Jurkat, Clone E6-1 (cell line): Measurements from ENCODE around the gene C19orf47. TPM values are rescaled to one million over a fixed set of nuclear protein-coding genes. Genes with fewer than 3 reads are reported as not detected.

Source experiments
- DNase-seq: peaks from one replicate; pipeline ENCODE4 v3.0.0-alpha.2; 2011; ENCODE audit warnings: low read depth, low spot score
- H3K4me3 ChIP-seq: 2 replicates; pipeline ENCODE4 v1.5.1; 2011; ENCODE audit warnings: mild to moderate bottlenecking, low read length, control low read depth, moderate library complexity
- polyA plus RNA-seq: library from polyadenylated mRNA; unstranded; fragments of >200 nt; gene quantifications from one replicate; pipeline ENCODE4 v1.2.1, GENCODE V29; 2012; ENCODE audit warnings: missing spikeins; ENCODE audit not compliant: insufficient read length, insufficient read depth

C19orf47 gene, protein sequence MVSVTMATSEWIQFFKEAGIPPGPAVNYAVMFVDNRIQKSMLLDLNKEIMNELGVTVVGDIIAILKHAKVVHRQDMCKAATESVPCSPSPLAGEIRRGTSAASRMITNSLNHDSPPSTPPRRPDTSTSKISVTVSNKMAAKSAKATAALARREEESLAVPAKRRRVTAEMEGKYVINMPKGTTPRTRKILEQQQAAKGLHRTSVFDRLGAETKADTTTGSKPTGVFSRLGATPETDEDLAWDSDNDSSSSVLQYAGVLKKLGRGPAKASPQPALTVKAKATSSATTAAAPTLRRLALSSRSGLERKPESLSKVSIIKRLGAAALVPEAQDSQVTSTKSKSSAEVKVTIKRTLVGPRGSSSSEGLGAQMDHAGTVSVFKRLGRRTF
- polyA plus RNA-seq: 43.0 TPM

GRCh38 chr19:40348125-40348913 is at the start of gene C19orf47, which contains the start of gene PLD3:
Gene C19orf47 (minus strand): TSS chr19:40348397. CDS start chr19:40341857, 6,540 bp downstream.
Gene PLD3 (plus strand): TSS chr19:40348695. CDS start chr19:40366484, 17,789 bp downstream.
- peak within 1 kb of the TSS; percentile 94 for H3K4me3 ChIP-seq
- peak; percentile 98 for DNase-seq

GRCh38 chr19:40397568-40397906 is 49.3 kb upstream of the C19orf47 start:
- H3K4me3 ChIP-seq: no peak overlapping the region
- no peak for DNase-seq

- no peak for DNase-seq
- H3K4me3 ChIP-seq: no peak overlapping the region
These were observed 48.8 kb upstream of the C19orf47 start for GRCh38 chr19:40396886-40397567.

DNA sequence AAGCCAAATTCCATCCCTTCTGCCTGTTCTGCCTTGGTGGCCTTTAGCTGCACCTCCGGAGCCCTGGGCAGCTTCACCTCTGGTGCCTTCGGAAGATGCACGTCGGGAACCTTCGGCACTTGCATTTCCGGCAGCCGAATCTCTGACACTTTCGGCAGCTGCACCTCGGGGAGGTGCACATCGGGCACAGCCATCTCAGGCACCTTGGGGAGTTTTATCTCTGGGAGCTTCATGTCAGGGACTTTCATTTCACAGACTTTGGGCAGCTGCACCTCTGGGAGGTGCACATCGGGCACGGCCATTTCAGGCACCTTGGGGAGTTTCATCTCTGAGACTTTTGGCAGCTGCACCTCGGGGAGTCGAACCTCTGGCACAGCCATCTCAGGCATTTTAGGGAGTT is 47.8 kb upstream of the C19orf47 start:
- DNase-seq: no peak

GRCh38 chr19:40394816-40395210 is 46.6 kb upstream of the C19orf47 start:
- no peak for DNase-seq
- H3K4me3 ChIP-seq: no peak overlapping the region

More for the DNA sequence above, 47.8 kb upstream of the C19orf47 start:
- no peak overlapping the region for H3K4me3 ChIP-seq

DNA sequence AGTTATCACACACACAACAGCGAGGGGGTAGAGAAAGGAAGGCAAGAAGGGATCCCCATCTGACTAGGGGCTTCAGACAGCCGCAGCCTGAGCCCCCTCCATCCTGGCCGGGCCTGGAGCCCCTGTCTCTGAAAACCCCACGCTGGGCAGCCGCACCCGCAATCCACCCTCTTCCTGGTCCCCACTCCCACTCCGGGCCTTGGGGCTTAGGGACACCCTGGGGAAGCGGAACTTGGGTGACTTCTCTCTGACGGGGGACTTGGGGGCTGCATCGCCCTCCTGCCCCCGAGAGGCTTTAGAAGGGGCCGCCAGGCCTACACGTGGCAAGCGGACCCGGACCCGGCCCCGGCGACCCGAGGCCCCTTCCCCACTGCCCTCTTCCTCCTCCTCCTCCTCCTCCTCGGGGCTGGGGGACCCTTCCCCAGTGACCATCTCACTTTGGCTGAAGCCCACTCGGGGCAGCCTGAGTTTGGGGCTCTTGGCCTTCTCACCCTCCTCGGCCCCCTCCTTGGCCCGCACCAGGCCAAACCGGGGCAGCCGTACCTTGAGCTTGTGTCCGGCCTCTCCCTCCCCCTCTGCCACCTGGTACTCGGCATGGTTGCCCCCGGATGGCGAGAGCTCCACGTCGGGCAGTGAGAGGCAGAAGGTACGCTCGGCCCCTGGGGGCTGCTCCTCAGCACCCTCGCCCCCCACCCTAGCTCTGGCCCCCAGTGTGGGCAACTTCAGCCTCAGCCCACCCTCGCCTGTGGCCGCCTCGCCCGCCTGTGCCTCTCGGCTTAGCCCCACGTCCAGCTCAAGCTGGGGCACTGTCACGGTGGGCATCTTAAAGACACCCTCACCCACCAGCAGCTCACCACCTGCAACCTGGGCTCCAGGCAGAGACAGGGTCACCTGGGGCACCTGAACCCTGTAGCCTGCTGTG is 46.0 kb upstream of the C19orf47 start:
- no peak for DNase-seq

DNA sequence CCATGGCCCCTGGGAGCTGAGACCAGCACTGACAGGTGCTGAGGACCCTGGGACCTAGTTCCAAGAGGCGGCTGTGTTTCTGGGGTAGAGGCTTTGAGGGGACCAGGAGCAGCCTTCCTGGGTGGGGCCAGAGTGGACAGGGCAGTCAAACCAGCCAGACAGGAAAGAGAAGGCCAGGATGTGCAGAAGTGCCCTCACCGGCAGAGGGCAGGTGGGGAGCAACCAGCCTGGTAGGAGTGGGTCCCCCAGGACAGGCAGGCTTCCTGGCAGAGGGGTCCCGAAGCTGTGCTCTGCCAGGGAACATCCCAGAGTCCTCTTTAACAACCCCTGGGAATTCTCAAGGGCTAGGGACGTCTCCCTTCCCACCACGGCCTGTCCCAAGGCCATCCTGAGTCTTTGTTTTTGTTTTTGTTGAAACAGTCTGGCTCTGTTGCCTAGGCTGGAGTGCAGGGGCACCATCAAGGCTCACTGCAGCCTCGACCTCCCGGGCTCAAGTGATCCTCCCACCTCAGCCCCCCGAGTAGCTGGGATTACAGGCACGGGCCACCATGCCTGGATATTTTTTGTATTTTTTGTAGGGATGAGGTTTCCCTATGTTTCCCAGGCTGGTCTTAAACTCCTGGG is 44.8 kb upstream of the C19orf47 start:
- no peak for DNase-seq
- no peak overlapping the region for H3K4me3 ChIP-seq

More for the DNA sequence above, 46.0 kb upstream of the C19orf47 start:
- H3K4me3 ChIP-seq: no peak overlapping the region

DNA sequence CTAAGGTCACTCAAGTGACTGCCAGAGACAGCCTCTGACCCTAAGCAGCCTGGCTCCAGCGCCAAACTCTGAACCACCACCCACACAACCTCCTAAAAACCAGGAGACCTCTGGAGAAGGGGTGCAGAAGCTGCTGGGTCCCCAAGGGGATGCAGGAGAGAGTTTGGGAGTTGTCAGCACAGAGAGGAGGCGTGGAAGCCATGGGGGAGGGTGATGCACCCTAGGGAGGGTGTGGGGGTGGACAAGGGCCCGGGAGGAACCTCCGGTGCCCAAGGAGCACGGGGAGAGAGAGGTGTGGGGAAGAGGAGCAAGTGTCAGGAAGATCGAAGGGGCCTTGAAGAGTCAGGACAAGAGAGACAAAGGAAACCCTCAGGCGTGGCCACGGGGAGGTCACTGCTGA is 43.9 kb upstream of the C19orf47 start:
- H3K4me3 ChIP-seq: no peak overlapping the region
- no peak for DNase-seq

DNA sequence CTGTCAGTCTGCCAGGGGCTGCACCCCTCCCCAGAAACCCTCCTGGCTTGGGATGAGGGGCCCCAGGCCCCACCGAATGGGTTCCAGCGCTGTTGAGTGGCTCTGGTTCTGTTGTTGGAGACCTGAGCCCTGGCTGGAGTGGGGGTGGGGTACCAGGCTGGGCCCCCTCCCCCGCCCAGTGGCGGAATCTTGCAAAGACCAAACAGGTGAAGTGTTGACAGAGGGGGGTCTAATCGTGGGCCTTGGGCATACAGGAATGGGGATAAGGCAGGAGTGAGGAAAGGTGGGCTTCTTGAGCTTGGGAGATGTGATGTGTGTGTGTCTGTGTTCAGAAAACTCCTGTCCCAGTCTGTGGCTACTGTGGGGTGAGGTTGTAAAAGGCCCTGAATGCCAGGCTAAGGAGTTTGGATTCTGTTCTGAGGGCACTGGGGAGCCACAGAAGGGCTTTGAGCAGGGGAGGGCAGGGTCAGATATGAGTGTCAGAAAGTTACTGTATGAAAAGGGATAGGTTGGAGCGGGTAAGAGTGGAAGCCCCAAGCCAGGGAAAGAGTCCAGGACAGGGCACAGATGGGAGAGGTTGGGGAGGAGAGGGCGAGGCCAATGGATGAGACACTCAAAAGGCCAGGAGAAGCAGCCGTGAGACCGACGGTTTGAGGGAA is 42.0 kb upstream of the C19orf47 start, which contains the start of gene HIPK4:
Gene HIPK4 (minus strand): TSS at position 98 of the 659 bp plus-strand sequence. CDS start 279 bp downstream, outside the sequence.
- DNase-seq: no peak

GRCh38 chr19:40389404-40390083 is 41.3 kb upstream of the C19orf47 start:
- DNase-seq: no peak
- H3K4me3 ChIP-seq: no peak overlapping the region

More for the DNA sequence above, 42.0 kb upstream of the C19orf47 start, which contains the start of gene HIPK4:
- H3K4me3 ChIP-seq: no peak within 1 kb of the TSS

- DNase-seq: no peak
- H3K4me3 ChIP-seq: no peak overlapping the region
These were observed 40.3 kb upstream of the C19orf47 start for GRCh38 chr19:40388481-40388880.

- DNase-seq: no peak
- no peak overlapping the region for H3K4me3 ChIP-seq
These were observed 39.0 kb upstream of the C19orf47 start for GRCh38 chr19:40387155-40387554.

- no peak overlapping the region for H3K4me3 ChIP-seq
- no peak for DNase-seq
These were observed 35.6 kb upstream of the C19orf47 start for GRCh38 chr19:40383668-40384248.

DNA sequence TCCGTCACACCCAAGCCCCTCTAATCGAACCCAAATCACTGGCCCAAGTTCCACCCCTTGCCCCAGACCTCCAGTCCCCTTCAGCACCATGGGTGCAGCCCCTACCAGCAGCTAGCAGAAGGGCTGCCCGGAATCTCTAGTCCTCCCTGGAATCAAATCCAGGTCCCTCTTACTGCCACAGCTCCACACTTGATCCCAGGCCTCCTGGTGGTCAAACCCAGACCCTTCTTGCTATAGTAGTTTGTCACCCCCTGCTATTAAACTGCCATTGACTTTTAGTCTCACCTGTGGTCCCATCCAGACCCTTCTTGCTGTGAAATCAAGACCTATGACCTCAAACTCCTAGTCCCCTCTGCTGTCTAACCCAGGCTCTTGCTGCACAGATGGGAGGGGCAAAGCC is 33.1 kb upstream of the C19orf47 start:
- H3K4me3 ChIP-seq: no peak overlapping the region
- DNase-seq: no peak

- H3K4me3 ChIP-seq: no peak overlapping the region
- no peak for DNase-seq
These were observed 32.2 kb upstream of the C19orf47 start for GRCh38 chr19:40380199-40381037.
